Esophagus muscularis mucosa (tissue), 4 donors: ENCODE data around the gene CETN2. TPM values are rescaled to one million over a fixed set of nuclear protein-coding genes. Genes with fewer than 3 reads are reported as not detected.

Source experiments
- DNase-seq: peaks from one replicate; pipeline ENCODE4 v3.0.0-alpha.2; 2017; ENCODE audit errors: extremely low spot score
- H3K27ac ChIP-seq, 4 donors: fragments of 200-600 bp; sonication (generic); replicated peaks in 1 of 4; 1 replicate in 3 of 4; 2 replicates in 1 of 4; pipeline ENCODE4 v1.5.1; 2016 to 2019; ENCODE audit warnings: mild to moderate bottlenecking in 1 of 4
- H3K27me3 ChIP-seq, 4 donors: fragments of 200-600 bp; sonication (generic); one replicate each; pipeline versions ENCODE4 v1.5.1 to v1.6.0; 2016 to 2019
- H3K36me3 ChIP-seq, 4 donors: fragments of 200-600 bp; sonication (generic); one replicate each; pipeline ENCODE4 v1.5.1; 2016 to 2019
- H3K4me1 ChIP-seq, 4 donors: fragments of 200-600 bp; sonication (generic); one replicate each; pipeline ENCODE4 v1.5.1; 2016 to 2019
- H3K4me3 ChIP-seq, 4 donors: fragments of 200-600 bp; sonication (generic); 1 replicate in 2 of 4; 2 replicates in 2 of 4; pipeline ENCODE4 v1.5.1; 2016 to 2019; ENCODE audit warnings: mild to moderate bottlenecking in 4 of 4, moderate library complexity in 1 of 4
- H3K9me3 ChIP-seq, 4 donors: fragments of 200-600 bp; sonication (generic); 1 replicate in 3 of 4; 2 replicates in 1 of 4; pipeline ENCODE4 v1.5.1; 2016 to 2019
- CTCF ChIP-seq, 3 experiments: fragments of 200-600 bp in 2 of 3; fragments of 450-650 bp in 1 of 3; sonication (generic) in 2 of 3; IDR thresholded peaks; one replicate each; pipeline ENCODE4 v1.5.1; 2017 to 2019; ENCODE audit warnings: antibody characterized with exemption in 3 of 3, mild to moderate bottlenecking in 2 of 3, moderate library complexity in 1 of 3
- EP300 ChIP-seq: sonication (generic); formaldehyde crosslinking; IDR thresholded peaks from one replicate; pipeline ENCODE4 v1.6.1; 2017; ENCODE audit warnings: antibody characterized with exemption
- POLR2A ChIP-seq: fragments of 450-650 bp; IDR thresholded peaks from one replicate; pipeline ENCODE4 v1.6.1; 2017; ENCODE audit warnings: antibody characterized with exemption, moderate library complexity, mild to moderate bottlenecking, low read depth
- POLR2AphosphoS5 ChIP-seq, 2 donors: sonication (generic); formaldehyde crosslinking; IDR thresholded peaks; one replicate each; pipeline ENCODE4 v1.6.1; 2017; ENCODE audit warnings: antibody characterized with exemption in 2 of 2
- WGBS: methylation state at CpG from one replicate; pipeline ENCODE4 v1.1.5; 2018; 5-methylcytosine and 5-hydroxymethylcytosine counted together
- intact Hi-C: fragments of 100-400 bp; cut with DNase I; formaldehyde crosslinking; loops from one replicate; pipeline ENCODE4 v1.15.1; 2023
- total RNA-seq, 4 donors: library from RNA; depleted of rRNA; stranded (reverse); fragments of >200 nt; gene quantifications; one replicate each; pipeline versions ENCODE4 v1.1.0 to v1.2.1, GENCODE V29; 2016

The CETN2 gene
- 10 to 100 TPM; 40.7 to 56.2 (median 52.0) TPM for total RNA-seq

DNA sequence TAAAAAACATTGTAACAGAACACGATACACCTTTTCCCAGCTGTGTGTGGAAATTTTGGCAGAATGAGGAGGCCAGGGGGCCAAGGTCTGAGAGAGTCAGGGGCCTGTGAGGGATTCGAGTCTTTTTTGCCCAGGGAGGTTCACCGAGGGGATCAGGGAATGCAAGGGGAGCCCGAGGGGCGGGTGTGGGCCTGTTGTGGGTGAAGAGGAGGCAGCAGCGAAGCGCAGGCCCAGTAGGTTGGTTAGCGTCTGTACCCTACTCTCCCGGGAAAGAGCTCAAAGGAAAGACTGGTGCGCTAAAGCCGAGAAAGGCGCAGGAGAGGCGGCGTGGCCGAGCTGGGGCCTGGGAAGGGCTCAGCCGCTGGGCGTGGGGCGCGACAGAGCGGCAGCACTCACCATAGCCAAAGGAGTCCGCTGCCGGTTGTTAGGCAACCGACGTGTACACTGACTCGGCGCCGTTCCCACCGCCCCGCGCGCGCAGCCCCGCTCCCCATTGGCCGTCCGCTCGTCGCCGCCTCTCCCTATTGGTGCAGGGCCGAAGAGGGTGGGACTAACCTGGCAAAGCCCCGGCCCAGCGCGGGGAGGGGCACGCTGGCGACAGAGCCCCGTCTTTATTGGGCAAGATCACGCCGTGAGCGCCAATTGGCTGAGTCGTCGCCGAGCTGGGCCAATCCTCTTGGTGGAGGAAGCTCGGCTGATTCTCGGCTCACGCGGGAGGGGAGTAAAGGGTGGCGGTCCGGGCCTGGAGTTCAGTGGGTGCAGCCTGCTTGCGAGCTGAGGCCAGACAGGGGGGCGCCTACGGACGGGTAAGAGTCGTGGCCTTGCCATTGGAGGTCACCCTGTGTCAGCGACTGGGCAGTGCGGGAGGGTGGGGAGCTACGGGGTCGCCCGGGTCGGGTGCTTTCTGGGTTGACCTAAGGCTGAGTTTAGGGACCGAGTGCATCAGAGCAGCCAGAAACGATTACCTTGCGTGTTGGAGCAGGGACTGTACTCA is at the start of gene CETN2, which contains the start of gene NSDHL:
Gene CETN2, minus strand, starts transcription at position 446 of the 994 bp plus-strand sequence. Its CDS starts 47 bp downstream, at position 399.
Gene NSDHL, plus strand, starts transcription at position 752 of the 994 bp plus-strand sequence. CDS start 15,262 bp downstream, outside the sequence.
- TF ChIP-seq EP300 (no peak), POLR2AphosphoS5 (IDR thresholded peaks at IDR 0.05) (peak; percentile 60 to 73), POLR2A (no peak), CTCF (IDR thresholded peaks at IDR 0.05) (no peak)

GRCh38 chrX:152878976-152879755 is 48.6 kb upstream of the CETN2 start:
- DNase-seq = no peak
- intact Hi-C loops = no loop called here
- 78% methylated on average over 16 of the region's 16 CpGs for WGBS
- TF ChIP-seq EP300 (no peak), CTCF (IDR thresholded peaks at IDR 0.05) (no peak), POLR2A (no peak), POLR2AphosphoS5 (IDR thresholded peaks at IDR 0.05) (no peak)
- no peaks in the 10 kb centered on the region for H3K4me1 ChIP-seq
- H3K36me3 ChIP-seq = no peaks in the 10 kb centered on the region
- H3K27ac ChIP-seq = no peak overlapping the region
- H3K4me3 ChIP-seq = no peak overlapping the region
- H3K27me3 ChIP-seq = no peaks in the 10 kb centered on the region
- H3K9me3 ChIP-seq = no peaks in the 10 kb centered on the region

More for the DNA sequence above, at the start of gene CETN2, which contains the start of gene NSDHL:
- WGBS = 33% methylated on average over 51 of the region's 71 CpGs
- H3K4me1 ChIP-seq = peaks cover 7 to 24% (median 20%) of the 10 kb centered on the region in 4 donors
- peak; percentile 98 for DNase-seq
- peak within 1 kb of the TSS; percentile 70 to 79 (median 76) for H3K27ac ChIP-seq
- no peaks in the 10 kb centered on the region for H3K27me3 ChIP-seq
- intact Hi-C loops = no loop called here
- H3K4me3 ChIP-seq = peak within 1 kb of the TSS; percentile 61 to 79 (median 68)
- peaks cover 0 to 3% (median 0%) of the 10 kb centered on the region in 4 donors for H3K9me3 ChIP-seq
- H3K36me3 ChIP-seq = peaks cover 0 to 25% (median 5%) of the 10 kb centered on the region in 4 donors

DNA sequence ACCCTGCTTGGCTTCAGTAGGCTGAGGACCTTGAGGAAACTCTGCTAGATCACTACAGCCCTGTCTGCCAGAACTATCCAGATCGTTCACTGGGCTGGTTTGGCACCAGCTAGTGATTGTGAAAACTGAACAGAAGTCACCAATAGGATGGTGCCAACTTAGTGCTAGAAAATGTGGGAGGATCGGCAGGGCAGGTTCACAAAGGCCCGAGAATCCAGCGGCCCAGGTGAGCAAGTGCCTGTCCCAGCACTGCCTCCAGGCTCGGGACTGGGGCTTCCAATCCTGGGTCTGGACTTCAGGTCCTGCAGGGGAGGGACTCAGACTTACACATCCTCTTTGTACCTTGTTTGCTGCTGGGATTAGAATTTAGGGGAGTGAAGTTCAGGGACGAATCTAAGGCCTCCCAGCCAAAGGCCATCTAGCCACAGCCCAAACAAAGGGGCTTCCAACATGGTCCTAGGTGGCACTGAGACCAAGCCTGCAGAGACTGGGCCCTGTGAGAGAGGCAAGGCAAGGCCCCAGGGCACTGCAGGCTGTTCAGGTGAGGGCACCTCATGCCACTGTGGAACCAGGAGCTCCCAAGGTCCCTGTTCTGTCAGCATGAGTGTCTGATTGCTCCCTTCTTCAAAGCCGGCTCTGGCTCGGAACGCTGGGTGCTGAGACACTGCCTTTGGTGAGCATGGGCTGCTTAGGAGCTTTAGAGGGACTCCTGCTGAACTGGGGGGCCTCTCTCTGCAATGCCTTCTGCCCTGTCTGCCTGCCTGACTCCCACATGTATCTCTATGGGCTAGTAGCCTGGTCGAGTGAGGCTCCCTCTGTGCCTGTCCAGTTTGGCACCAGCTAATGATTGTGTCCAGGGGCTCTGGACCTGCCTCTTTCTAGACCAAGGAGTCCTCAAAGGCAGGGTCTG is 46.6 kb upstream of the CETN2 start:
- intact Hi-C loops = no loop called here
- no peak overlapping the region for H3K4me3 ChIP-seq
- DNase-seq = no peak
- TF ChIP-seq POLR2AphosphoS5 (IDR thresholded peaks at IDR 0.05) (no peak), POLR2A (no peak), CTCF (IDR thresholded peaks at IDR 0.05) (no peak), EP300 (no peak)
- H3K4me1 ChIP-seq = no peaks in the 10 kb centered on the region
- H3K9me3 ChIP-seq = no peaks in the 10 kb centered on the region
- H3K27ac ChIP-seq = no peak overlapping the region
- no peaks in the 10 kb centered on the region for H3K27me3 ChIP-seq
- 84% methylated on average over 9 of the region's 10 CpGs for WGBS
- H3K36me3 ChIP-seq = no peaks in the 10 kb centered on the region

DNA sequence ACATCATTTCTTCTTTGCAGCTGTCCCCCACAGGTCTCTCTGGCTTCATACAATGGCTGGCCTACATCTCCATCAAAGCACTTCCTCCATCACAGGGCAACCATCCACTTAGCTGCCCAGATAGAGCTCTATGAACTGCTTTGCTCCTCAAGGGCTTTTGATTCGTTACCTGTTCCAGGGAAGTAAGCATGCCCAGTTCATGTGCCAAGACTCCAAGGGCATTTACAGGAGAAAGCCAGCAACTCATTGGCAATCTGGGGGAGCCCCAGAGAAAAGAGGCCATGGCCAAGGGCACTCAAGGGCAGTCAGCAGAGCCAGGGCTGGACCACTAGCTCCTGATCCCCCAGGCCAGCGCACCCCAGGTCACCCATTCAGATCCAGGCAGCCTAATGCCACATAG is 42.8 kb upstream of the CETN2 start:
- no peaks in the 10 kb centered on the region for H3K4me1 ChIP-seq
- H3K27me3 ChIP-seq = no peaks in the 10 kb centered on the region
- no peaks in the 10 kb centered on the region for H3K9me3 ChIP-seq
- WGBS = 83% methylated on average over 1 of the region's 2 CpGs
- no peak for DNase-seq
- no peak overlapping the region for H3K27ac ChIP-seq
- no peak overlapping the region for H3K4me3 ChIP-seq
- intact Hi-C loops = no loop called here
- peaks cover 0 to 18% (median 13%) of the 10 kb centered on the region in 4 donors for H3K36me3 ChIP-seq
- no peak for TF ChIP-seq POLR2A
- no peak for TF ChIP-seq CTCF (IDR thresholded peaks at IDR 0.05)
- no peak for TF ChIP-seq EP300
- no peak for TF ChIP-seq POLR2AphosphoS5 (IDR thresholded peaks at IDR 0.05)
